ENCODE results near the gene TBC1D25. TPM values are rescaled to one million over a fixed set of nuclear protein-coding genes. Genes with fewer than 3 reads are reported as not detected.
A peak's percentile ranks its signal among the peaks of the same experiment; 100 is the strongest.

Gene TBC1D25
- total and polyA plus RNA-seq, 5 donors from 2014 or later = 14.9 to 32.5 (median 18.0) TPM

- H3K27me3 ChIP-seq (ENCODE audit: control insufficient read depth, insufficient read depth, low read length) = no peaks in the 10 kb centered on the region
- Mint-ChIP-seq H3K4me1 (no peaks in the 10 kb centered on the region), H3K4me3 (no peak overlapping the region), H3K36me3 (no peaks in the 10 kb centered on the region), H3K27me3 (peaks cover 4% of the 10 kb centered on the region), H3K27ac (no peak overlapping the region), H3K9me3 (peaks cover 0 to 1% (median 0%) of the 10 kb centered on the region in 7 donors)
- DNase-seq (no peak), ATAC-seq (ENCODE audit: low read depth in 2 of 2) (no peak)
- no peaks in the 10 kb centered on the region for H3K36me3 ChIP-seq (ENCODE audit: control insufficient read depth, insufficient read depth, low read length)
- no peaks in the 10 kb centered on the region for H3K9me3 ChIP-seq (ENCODE audit: control insufficient read depth in 2 of 2, low read length in 2 of 2)
- H3K4me3 ChIP-seq (ENCODE audit: low read depth, low read length) = no peak overlapping the region
- no peaks in the 10 kb centered on the region for H3K4me1 ChIP-seq (ENCODE audit: control insufficient read depth, insufficient read depth, low read length, poor library complexity, severe bottlenecking)
- no peak overlapping the region for H3K27ac ChIP-seq (ENCODE audit: insufficient read depth, low read length, poor library complexity, severe bottlenecking)
These were observed 41.6 kb upstream of the TBC1D25 start for GRCh38 chrX:48497871-48498270.

- no peaks in the 10 kb centered on the region for H3K27me3 ChIP-seq (ENCODE audit: control insufficient read depth, insufficient read depth, low read length)
- no peaks in the 10 kb centered on the region for H3K4me1 Mint-ChIP-seq
- H3K4me1 ChIP-seq (ENCODE audit: control insufficient read depth, insufficient read depth, low read length, poor library complexity, severe bottlenecking) = no peaks in the 10 kb centered on the region
- H3K27ac ChIP-seq (ENCODE audit: insufficient read depth, low read length, poor library complexity, severe bottlenecking) = no peak overlapping the region
- H3K9me3 Mint-ChIP-seq = peaks cover 0 to 1% (median 0%) of the 10 kb centered on the region in 7 donors
- ATAC-seq (ENCODE audit: low read depth in 2 of 2) = no peak
- no peak for DNase-seq
- peaks cover 4% of the 10 kb centered on the region for H3K27me3 Mint-ChIP-seq
- no peak overlapping the region for H3K27ac Mint-ChIP-seq
- no peaks in the 10 kb centered on the region for H3K36me3 ChIP-seq (ENCODE audit: control insufficient read depth, insufficient read depth, low read length)
- H3K9me3 ChIP-seq (ENCODE audit: control insufficient read depth in 2 of 2, low read length in 2 of 2) = no peaks in the 10 kb centered on the region
- H3K36me3 Mint-ChIP-seq = no peaks in the 10 kb centered on the region
- H3K4me3 Mint-ChIP-seq = no peak overlapping the region
- H3K4me3 ChIP-seq (ENCODE audit: low read depth, low read length) = no peak overlapping the region
These were observed 41.1 kb upstream of the TBC1D25 start for GRCh38 chrX:48498374-48498809.

- Mint-ChIP-seq H3K4me1 (peaks cover 0 to 8% (median 0%) of the 10 kb centered on the region in 4 donors), H3K4me3 (no peak overlapping the region)
- no peak for ATAC-seq (ENCODE audit: low read depth in 2 of 2)
These were observed 35.3 kb upstream of the TBC1D25 start for GRCh38 chrX:48504261-48504660.

GRCh38 chrX:48505481-48505880, 34.0 kb upstream of the TBC1D25 start:
- H3K27ac Mint-ChIP-seq = no peak overlapping the region
- Histone ChIP-seq H3K4me1 (ENCODE audit: control insufficient read depth, insufficient read depth, low read length, poor library complexity, severe bottlenecking) (peaks cover 6% of the 10 kb centered on the region), H3K9me3 (ENCODE audit: control insufficient read depth in 2 of 2, low read length in 2 of 2) (no peaks in the 10 kb centered on the region), H3K27ac (ENCODE audit: insufficient read depth, low read length, poor library complexity, severe bottlenecking) (no peak overlapping the region), H3K36me3 (ENCODE audit: control insufficient read depth, insufficient read depth, low read length) (no peaks in the 10 kb centered on the region), H3K4me3 (ENCODE audit: low read depth, low read length) (no peak overlapping the region), H3K27me3 (ENCODE audit: control insufficient read depth, insufficient read depth, low read length) (no peaks in the 10 kb centered on the region)
- H3K4me1 Mint-ChIP-seq = peaks cover 1 to 19% (median 6%) of the 10 kb centered on the region in 4 donors
- no peak for ATAC-seq (ENCODE audit: low read depth in 2 of 2)
- H3K27me3 Mint-ChIP-seq = no peaks in the 10 kb centered on the region
- peak overlapping the region in 1 of 4 donors; percentile 32 for H3K4me3 Mint-ChIP-seq
- H3K9me3 Mint-ChIP-seq = no peaks in the 10 kb centered on the region
- DNase-seq = no peak
- peaks cover 3% of the 10 kb centered on the region for H3K36me3 Mint-ChIP-seq

More at GRCh38 chrX:48504261-48504660, 35.3 kb upstream of the TBC1D25 start:
- no peak for DNase-seq
- Mint-ChIP-seq H3K27ac (peak overlapping the region in 1 of 3 donors; percentile 52), H3K27me3 (no peaks in the 10 kb centered on the region), H3K9me3 (no peaks in the 10 kb centered on the region), H3K36me3 (peaks cover 3% of the 10 kb centered on the region)
- H3K36me3 ChIP-seq (ENCODE audit: control insufficient read depth, insufficient read depth, low read length) = no peaks in the 10 kb centered on the region
- H3K4me1 ChIP-seq (ENCODE audit: control insufficient read depth, insufficient read depth, low read length, poor library complexity, severe bottlenecking) = no peaks in the 10 kb centered on the region
- H3K27ac ChIP-seq (ENCODE audit: insufficient read depth, low read length, poor library complexity, severe bottlenecking) = no peak overlapping the region
- H3K4me3 ChIP-seq (ENCODE audit: low read depth, low read length) = no peak overlapping the region
- H3K27me3 ChIP-seq (ENCODE audit: control insufficient read depth, insufficient read depth, low read length) = no peaks in the 10 kb centered on the region
- H3K9me3 ChIP-seq (ENCODE audit: control insufficient read depth in 2 of 2, low read length in 2 of 2) = no peaks in the 10 kb centered on the region

- Histone ChIP-seq H3K27ac (ENCODE audit: insufficient read depth, low read length, poor library complexity, severe bottlenecking) (no peak overlapping the region), H3K9me3 (ENCODE audit: control insufficient read depth in 2 of 2, low read length in 2 of 2) (no peaks in the 10 kb centered on the region), H3K4me1 (ENCODE audit: control insufficient read depth, insufficient read depth, low read length, poor library complexity, severe bottlenecking) (peaks cover 6% of the 10 kb centered on the region), H3K36me3 (ENCODE audit: control insufficient read depth, insufficient read depth, low read length) (no peaks in the 10 kb centered on the region), H3K4me3 (ENCODE audit: low read depth, low read length) (no peak overlapping the region), H3K27me3 (ENCODE audit: control insufficient read depth, insufficient read depth, low read length) (no peaks in the 10 kb centered on the region)
- Mint-ChIP-seq H3K27ac (peak overlapping the region in 1 of 3 donors; percentile 51), H3K4me3 (peak overlapping the region in 3 of 4 donors; percentile 36 to 97 (median 54)), H3K36me3 (peaks cover 7% of the 10 kb centered on the region), H3K27me3 (no peaks in the 10 kb centered on the region), H3K4me1 (peaks cover 5 to 24% (median 8%) of the 10 kb centered on the region in 4 donors), H3K9me3 (no peaks in the 10 kb centered on the region)
- DNase-seq (no peak), ATAC-seq (ENCODE audit: low read depth in 2 of 2) (no peak)
These were observed 32.3 kb upstream of the TBC1D25 start for GRCh38 chrX:48507246-48507645.

- peaks cover 6% of the 10 kb centered on the region for H3K4me1 ChIP-seq (ENCODE audit: control insufficient read depth, insufficient read depth, low read length, poor library complexity, severe bottlenecking)
- H3K27ac ChIP-seq (ENCODE audit: insufficient read depth, low read length, poor library complexity, severe bottlenecking) = peak within 1 kb of the TSS; percentile 68
- H3K36me3 Mint-ChIP-seq = peaks cover 7% of the 10 kb centered on the region
- peak within 1 kb of the TSS; percentile 60 to 96 (median 96) for H3K27ac Mint-ChIP-seq
- no peaks in the 10 kb centered on the region for H3K27me3 ChIP-seq (ENCODE audit: control insufficient read depth, insufficient read depth, low read length)
- H3K9me3 Mint-ChIP-seq = no peaks in the 10 kb centered on the region
- H3K4me3 ChIP-seq (ENCODE audit: low read depth, low read length) = peak within 1 kb of the TSS; percentile 75
- H3K4me1 Mint-ChIP-seq = peaks cover 5 to 31% (median 10%) of the 10 kb centered on the region in 4 donors
- no peaks in the 10 kb centered on the region for H3K36me3 ChIP-seq (ENCODE audit: control insufficient read depth, insufficient read depth, low read length)
- H3K4me3 Mint-ChIP-seq = peak within 1 kb of the TSS; percentile 90 to 97 (median 93)
- no peaks in the 10 kb centered on the region for H3K9me3 ChIP-seq (ENCODE audit: control insufficient read depth in 2 of 2, low read length in 2 of 2)
- peak; percentile 93 for ATAC-seq (ENCODE audit: low read depth in 2 of 2)
- peak; percentile 64 to 84 (median 73) for DNase-seq
- H3K27me3 Mint-ChIP-seq = no peaks in the 10 kb centered on the region
These were observed 30.9 kb upstream of the TBC1D25 start, which contains the start of gene PORCN for GRCh38 chrX:48508400-48509244. Gene PORCN (plus strand): TSS chrX:48508992. CDS start chrX:48509821, 829 bp downstream.

GRCh38 chrX:48509245-48509590, 30.3 kb upstream of the TBC1D25 start:
- no peaks in the 10 kb centered on the region for H3K9me3 ChIP-seq (ENCODE audit: control insufficient read depth in 2 of 2, low read length in 2 of 2)
- H3K36me3 ChIP-seq (ENCODE audit: control insufficient read depth, insufficient read depth, low read length) = no peaks in the 10 kb centered on the region
- Mint-ChIP-seq H3K4me1 (peaks cover 5 to 31% (median 10%) of the 10 kb centered on the region in 4 donors), H3K27me3 (no peaks in the 10 kb centered on the region), H3K36me3 (peaks cover 5% of the 10 kb centered on the region), H3K27ac (peak overlapping the region in 2 of 3 donors; percentile 96), H3K9me3 (no peaks in the 10 kb centered on the region), H3K4me3 (peak overlapping the region; percentile 90 to 97 (median 92))
- DNase-seq (peak in 1 of 3 donors; percentile 7), ATAC-seq (ENCODE audit: low read depth in 2 of 2) (no peak)
- H3K4me3 ChIP-seq (ENCODE audit: low read depth, low read length) = peak overlapping the region; percentile 61
- peak overlapping the region; percentile 68 for H3K27ac ChIP-seq (ENCODE audit: insufficient read depth, low read length, poor library complexity, severe bottlenecking)
- H3K4me1 ChIP-seq (ENCODE audit: control insufficient read depth, insufficient read depth, low read length, poor library complexity, severe bottlenecking) = peaks cover 6% of the 10 kb centered on the region
- no peaks in the 10 kb centered on the region for H3K27me3 ChIP-seq (ENCODE audit: control insufficient read depth, insufficient read depth, low read length)
